OCI-LY1 (cell line): ENCODE data around the gene RPL26.

Experiments used
- H2AFZ ChIP-seq: fragments of 200-600 bp; sonication (generic), shearing (Covaris generic); 2 replicates; pipeline ENCODE4 v1.6.0; 2014; ENCODE audit warnings: antibody characterized with exemption, mild to moderate bottlenecking, low read length
- H3F3A ChIP-seq: fragments of 200-600 bp; sonication (generic), shearing (Covaris generic); 2 replicates; pipeline ENCODE4 v1.6.0; 2014; ENCODE audit warnings: mild to moderate bottlenecking, antibody characterized with exemption, low read length, moderate library complexity; ENCODE audit not compliant: insufficient read depth
- H3K27ac ChIP-seq: fragments of 200-600 bp; sonication (generic); 2 replicates; pipeline ENCODE4 v1.5.1; 2014; ENCODE audit warnings: low read length, mixed run types, mild to moderate bottlenecking, low read depth; ENCODE audit not compliant: poor library complexity, severe bottlenecking
- H3K27me3 ChIP-seq: fragments of 200-600 bp; sonication (generic); 2 replicates; pipeline ENCODE4 v1.6.0; 2014; ENCODE audit warnings: antibody characterized with exemption, mild to moderate bottlenecking, low read length, moderate library complexity; ENCODE audit not compliant: insufficient read depth
- H3K36me3 ChIP-seq: fragments of 200-600 bp; sonication (generic); 2 replicates; pipeline ENCODE4 v1.6.1; 2014; ENCODE audit warnings: mild to moderate bottlenecking, antibody characterized with exemption, low read length, moderate library complexity, mixed read lengths; ENCODE audit not compliant: insufficient read depth
- H3K4me1 ChIP-seq: fragments of 200-600 bp; sonication (generic); 2 replicates; pipeline ENCODE4 v1.5.1; 2014; ENCODE audit warnings: mild to moderate bottlenecking, low read length, moderate library complexity; ENCODE audit not compliant: insufficient read depth, severe bottlenecking
- H3K4me2 ChIP-seq: fragments of 200-600 bp; sonication (generic), shearing (Covaris generic); 2 replicates; pipeline ENCODE4 v1.6.1; 2014; ENCODE audit warnings: low read length
- H3K4me3 ChIP-seq: fragments of 200-600 bp; sonication (generic); 2 replicates; pipeline ENCODE4 v1.5.1; 2014; ENCODE audit warnings: low read length, low read depth, mild to moderate bottlenecking, mixed read lengths; ENCODE audit not compliant: poor library complexity, severe bottlenecking
- H3K79me2 ChIP-seq: fragments of 200-600 bp; shearing (Covaris generic); 2 replicates; pipeline ENCODE4 v1.6.1; 2016; ENCODE audit warnings: mixed run types, low read length, mixed read lengths; ENCODE audit not compliant: insufficient read depth
- H3K9ac ChIP-seq: fragments of 200-600 bp; sonication (generic), shearing (Covaris generic); 2 replicates; pipeline ENCODE4 v1.6.1; 2014; ENCODE audit warnings: mild to moderate bottlenecking, low read length, mixed read lengths
- H3K9me2 ChIP-seq: fragments of 200-600 bp; sonication (generic), shearing (Covaris generic); 2 replicates; pipeline ENCODE4 v1.6.1; 2014; ENCODE audit warnings: low read depth, mild to moderate bottlenecking, low read length, mixed read lengths
- H3K9me3 ChIP-seq: fragments of 200-600 bp; shearing (Covaris generic); 2 replicates; pipeline ENCODE4 v1.6.1; 2014; ENCODE audit warnings: low read length, mixed read lengths
- H4K20me1 ChIP-seq: fragments of 200-600 bp; sonication (generic), shearing (Covaris generic); 2 replicates; pipeline ENCODE4 v1.6.0; 2016; ENCODE audit warnings: mild to moderate bottlenecking, low read length; ENCODE audit not compliant: insufficient read depth
- EZH2 ChIP-seq: fragments of 200-600 bp; sonication (generic), shearing (Covaris generic); IDR thresholded peaks from 2 replicates; pipeline ENCODE4 v1.8.0; 2017; ENCODE audit warnings: borderline replicate concordance, mixed run types, mild to moderate bottlenecking, antibody characterized with exemption, low read length, moderate library complexity, mixed read lengths
- TF ChIP-seq, protein P1 (sequence below): fragments of 200-600 bp; sonication (generic), shearing (Covaris generic); IDR thresholded peaks from 2 replicates; pipeline ENCODE4 v1.5.1; 2017; ENCODE audit warnings: mild to moderate bottlenecking, antibody characterized with exemption, low read length, moderate library complexity, mixed read lengths

RPL26 gene

GRCh38 chr17:8362651-8363332, 20.2 kb downstream of the RPL26 start:
- H3K9ac ChIP-seq: no peak overlapping the region
- H3K79me2 ChIP-seq: no peaks in the 10 kb centered on the region
- no peak overlapping the region for H3K27ac ChIP-seq
- H3K9me3 ChIP-seq: no peaks in the 10 kb centered on the region
- no peaks in the 10 kb centered on the region for H3F3A ChIP-seq
- TF ChIP-seq, protein P1, sequence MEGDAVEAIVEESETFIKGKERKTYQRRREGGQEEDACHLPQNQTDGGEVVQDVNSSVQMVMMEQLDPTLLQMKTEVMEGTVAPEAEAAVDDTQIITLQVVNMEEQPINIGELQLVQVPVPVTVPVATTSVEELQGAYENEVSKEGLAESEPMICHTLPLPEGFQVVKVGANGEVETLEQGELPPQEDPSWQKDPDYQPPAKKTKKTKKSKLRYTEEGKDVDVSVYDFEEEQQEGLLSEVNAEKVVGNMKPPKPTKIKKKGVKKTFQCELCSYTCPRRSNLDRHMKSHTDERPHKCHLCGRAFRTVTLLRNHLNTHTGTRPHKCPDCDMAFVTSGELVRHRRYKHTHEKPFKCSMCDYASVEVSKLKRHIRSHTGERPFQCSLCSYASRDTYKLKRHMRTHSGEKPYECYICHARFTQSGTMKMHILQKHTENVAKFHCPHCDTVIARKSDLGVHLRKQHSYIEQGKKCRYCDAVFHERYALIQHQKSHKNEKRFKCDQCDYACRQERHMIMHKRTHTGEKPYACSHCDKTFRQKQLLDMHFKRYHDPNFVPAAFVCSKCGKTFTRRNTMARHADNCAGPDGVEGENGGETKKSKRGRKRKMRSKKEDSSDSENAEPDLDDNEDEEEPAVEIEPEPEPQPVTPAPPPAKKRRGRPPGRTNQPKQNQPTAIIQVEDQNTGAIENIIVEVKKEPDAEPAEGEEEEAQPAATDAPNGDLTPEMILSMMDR: no peak
- no peak for TF ChIP-seq EZH2
- H3K4me1 ChIP-seq: no peaks in the 10 kb centered on the region
- H3K9me2 ChIP-seq: no peaks in the 10 kb centered on the region
- no peaks in the 10 kb centered on the region for H3K27me3 ChIP-seq
- no peak overlapping the region for H3K4me3 ChIP-seq
- no peak overlapping the region for H3K4me2 ChIP-seq
- H4K20me1 ChIP-seq: no peaks in the 10 kb centered on the region
- H3K36me3 ChIP-seq: no peaks in the 10 kb centered on the region
- no peak overlapping the region for H2AFZ ChIP-seq

GRCh38 chr17:8360751-8361150, 22.2 kb downstream of the RPL26 start:
- Histone ChIP-seq H3K36me3 (no peaks in the 10 kb centered on the region; the same call in 1 of the 2 replicates), H3K4me3 (no peak overlapping the region), H3K27ac (no peak overlapping the region), H2AFZ (no peak overlapping the region), H4K20me1 (no peaks in the 10 kb centered on the region), H3K4me1 (no peaks in the 10 kb centered on the region), H3K9me2 (no peaks in the 10 kb centered on the region), H3K9me3 (no peaks in the 10 kb centered on the region), H3K27me3 (no peaks in the 10 kb centered on the region; the same call in 1 of the 2 replicates), H3K4me2 (no peak overlapping the region), H3F3A (no peaks in the 10 kb centered on the region), H3K79me2 (no peaks in the 10 kb centered on the region), H3K9ac (no peak overlapping the region)
- no peak for TF ChIP-seq EZH2
- TF ChIP-seq, protein P1: no peak

DNA sequence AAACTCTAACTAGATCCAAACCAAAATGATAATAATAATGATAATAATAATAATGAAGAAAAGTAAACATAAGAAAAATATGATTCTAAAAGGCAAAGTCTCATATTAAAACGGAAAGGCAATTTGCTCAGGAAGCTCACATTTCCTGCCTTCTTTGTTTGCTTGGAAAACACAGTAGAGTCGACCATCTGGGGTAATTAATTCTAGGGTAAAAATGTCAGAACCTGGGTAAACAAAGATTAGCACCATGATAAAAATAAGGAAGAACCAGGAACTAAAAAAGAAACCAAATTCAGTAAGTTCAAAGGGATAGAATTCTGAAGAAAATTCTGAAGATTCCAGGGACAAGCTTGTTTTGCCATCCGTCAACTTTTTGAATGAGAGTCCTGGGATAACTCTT, 22.7 kb downstream of the RPL26 start:
- no peaks in the 10 kb centered on the region for H3K9me2 ChIP-seq
- no peaks in the 10 kb centered on the region for H4K20me1 ChIP-seq
- no peaks in the 10 kb centered on the region for H3K79me2 ChIP-seq
- H3K9me3 ChIP-seq: no peaks in the 10 kb centered on the region
- H2AFZ ChIP-seq: no peak overlapping the region
- no peak overlapping the region for H3K4me2 ChIP-seq
- no peaks in the 10 kb centered on the region; the same call in 1 of the 2 replicates for H3K36me3 ChIP-seq
- H3K27me3 ChIP-seq: no peaks in the 10 kb centered on the region; the same call in 1 of the 2 replicates
- no peak for TF ChIP-seq EZH2
- TF ChIP-seq, protein P1: no peak
- no peak overlapping the region for H3K27ac ChIP-seq
- no peaks in the 10 kb centered on the region for H3K4me1 ChIP-seq
- no peak overlapping the region for H3K9ac ChIP-seq
- H3F3A ChIP-seq: no peaks in the 10 kb centered on the region
- no peak overlapping the region for H3K4me3 ChIP-seq
